ENCODE data around the gene GTF2F1. TPM values are rescaled to one million over a fixed set of nuclear protein-coding genes. Genes with fewer than 3 reads are reported as not detected.

The GTF2F1 gene
- total and polyA plus RNA-seq, 2 donors (not counting 1 experiment from before 2014, with no cell fraction given) = 41.0 to 56.5 TPM

- H3K4me1 Mint-ChIP-seq = no peaks in the 10 kb centered on the region
- H3K4me3 Mint-ChIP-seq = no peak overlapping the region
- H4K20me1 ChIP-seq (ENCODE audit: control insufficient read depth, insufficient read depth, low read length, poor library complexity, severe bottlenecking) = peaks cover 68% of the 10 kb centered on the region
- no peak overlapping the region for H3K4me2 ChIP-seq (replicated peaks; ENCODE audit: low read depth, low read length, poor library complexity, severe bottlenecking)
- ChIA-PET CTCF (interaction anchor here (0.5 kb wide), 1 partner anchor 88 kb away, joined by 3 read pairs; no protein-coding TSS in a partner anchor), POLR2A (no interaction called here)
- TF ChIP-seq EZH2 (IDR thresholded peaks at IDR 0.05; ENCODE audit: borderline replicate concordance, insufficient read depth, low read depth, low read length, poor library complexity, severe bottlenecking) (no peak), CTCF (IDR thresholded peaks at IDR 0.05) (no peak)
- no peaks in the 10 kb centered on the region for H3K4me1 ChIP-seq (ENCODE audit: control insufficient read depth in 2 of 2, insufficient read depth in 2 of 2, low read length in 2 of 2)
- no peaks in the 10 kb centered on the region for H3K27me3 Mint-ChIP-seq
- no peaks in the 10 kb centered on the region for H3K9me3 Mint-ChIP-seq (ENCODE audit: insufficient read depth)
- 99% methylated on average over 27 of the region's 32 CpGs for WGBS (ENCODE audit: insufficient coverage)
- intact Hi-C loops (cut with micrococcal nuclease) = no loop called here
- no peaks in the 10 kb centered on the region for H3K9me3 ChIP-seq (ENCODE audit: control extremely low read depth in 1 of 3, control insufficient read depth in 2 of 3, insufficient read depth in 1 of 3, low read length in 2 of 3)
- ATAC-seq (ENCODE audit: low read depth) (no peak), DNase-seq (no peak)
- no peak overlapping the region for H2AFZ ChIP-seq (ENCODE audit: insufficient read depth, low read depth, low read length, poor library complexity, severe bottlenecking)
- no peak overlapping the region for H3K27ac ChIP-seq (ENCODE audit: low read length in 2 of 2)
- peaks cover 8% of the 10 kb centered on the region for H3K79me2 ChIP-seq (ENCODE audit: control insufficient read depth, insufficient read depth, low read length)
- H3K27me3 ChIP-seq (replicated peaks in 1 of 4; ENCODE audit: control extremely low read depth in 1 of 4, control insufficient read depth in 3 of 4, insufficient read depth in 4 of 4, low read length in 3 of 4) = no peaks in the 10 kb centered on the region
- peaks cover 0 to 66% of the 10 kb centered on the region in 2 experiments for H3K36me3 ChIP-seq (replicated peaks in 1 of 2; ENCODE audit: control extremely low read depth in 1 of 2, control insufficient read depth in 1 of 2, extremely low read depth in 1 of 2, insufficient read depth in 2 of 2, low read length in 1 of 2)
- H3K9ac ChIP-seq (ENCODE audit: low read length) = no peak overlapping the region
- H3K4me3 ChIP-seq (ENCODE audit: control extremely low read depth in 1 of 5, extremely low read depth in 1 of 5, insufficient read depth in 1 of 5, low read depth in 2 of 5, low read length in 4 of 5) = no peak overlapping the region
- H3K27ac Mint-ChIP-seq = no peak overlapping the region
These were observed 22.7 kb upstream of the GTF2F1 start for GRCh38 chr19:6415591-6416190.

GRCh38 chr19:6414793-6415590 is 22.0 kb upstream of the GTF2F1 start:
- Histone ChIP-seq H3K27me3 (replicated peaks in 1 of 4; ENCODE audit: control extremely low read depth in 1 of 4, control insufficient read depth in 3 of 4, insufficient read depth in 4 of 4, low read length in 3 of 4) (no peaks in the 10 kb centered on the region), H4K20me1 (ENCODE audit: control insufficient read depth, insufficient read depth, low read length, poor library complexity, severe bottlenecking) (peaks cover 61% of the 10 kb centered on the region), H3K4me3 (ENCODE audit: control extremely low read depth in 1 of 5, extremely low read depth in 1 of 5, insufficient read depth in 1 of 5, low read depth in 2 of 5, low read length in 4 of 5) (no peak overlapping the region), H3K9me3 (ENCODE audit: control extremely low read depth in 1 of 3, control insufficient read depth in 2 of 3, insufficient read depth in 1 of 3, low read length in 2 of 3) (no peaks in the 10 kb centered on the region), H3K79me2 (ENCODE audit: control insufficient read depth, insufficient read depth, low read length) (peaks cover 4% of the 10 kb centered on the region), H3K4me2 (replicated peaks; ENCODE audit: low read depth, low read length, poor library complexity, severe bottlenecking) (no peak overlapping the region), H3K4me1 (ENCODE audit: control insufficient read depth in 2 of 2, insufficient read depth in 2 of 2, low read length in 2 of 2) (no peaks in the 10 kb centered on the region), H2AFZ (ENCODE audit: insufficient read depth, low read depth, low read length, poor library complexity, severe bottlenecking) (no peak overlapping the region), H3K27ac (ENCODE audit: low read length in 2 of 2) (no peak overlapping the region), H3K36me3 (replicated peaks in 1 of 2; ENCODE audit: control extremely low read depth in 1 of 2, control insufficient read depth in 1 of 2, extremely low read depth in 1 of 2, insufficient read depth in 2 of 2, low read length in 1 of 2) (peaks cover 0 to 60% of the 10 kb centered on the region in 2 experiments), H3K9ac (ENCODE audit: low read length) (no peak overlapping the region)
- no peak for TF ChIP-seq CTCF (IDR thresholded peaks at IDR 0.05)
- no peak for TF ChIP-seq EZH2 (IDR thresholded peaks at IDR 0.05; ENCODE audit: borderline replicate concordance, insufficient read depth, low read depth, low read length, poor library complexity, severe bottlenecking)
- ChIA-PET POLR2A (no interaction called here), CTCF (interaction anchor here (0.5 kb wide), 1 partner anchor 89 kb away, joined by 3 read pairs; no protein-coding TSS in a partner anchor)
- ATAC-seq (ENCODE audit: low read depth) (no peak), DNase-seq (no peak)
- no peaks in the 10 kb centered on the region for H3K9me3 Mint-ChIP-seq (ENCODE audit: insufficient read depth)
- H3K27me3 Mint-ChIP-seq = no peaks in the 10 kb centered on the region
- no peak overlapping the region for H3K27ac Mint-ChIP-seq
- no peaks in the 10 kb centered on the region for H3K4me1 Mint-ChIP-seq
- WGBS (ENCODE audit: insufficient coverage) = 96% methylated on average over 36 of the region's 47 CpGs
- no peak overlapping the region for H3K4me3 Mint-ChIP-seq
- intact Hi-C loops (cut with micrococcal nuclease) = no loop called here
